ENCODE data around the gene PHLDA2.
"Not testable (repeated sequence)": the region's sequence is repeated elsewhere in the genome, so short reads cannot be mapped to it uniquely, and the experiment has no call there.

PHLDA2 gene

GRCh38 chr11:2914455-2915195 lies 14.6 kb downstream of the PHLDA2 start:
- FAIRE-seq, result no peak

- no peak for FAIRE-seq
Measured at GRCh38 chr11:2913776-2914175, 15.4 kb downstream of the PHLDA2 start.

DNA sequence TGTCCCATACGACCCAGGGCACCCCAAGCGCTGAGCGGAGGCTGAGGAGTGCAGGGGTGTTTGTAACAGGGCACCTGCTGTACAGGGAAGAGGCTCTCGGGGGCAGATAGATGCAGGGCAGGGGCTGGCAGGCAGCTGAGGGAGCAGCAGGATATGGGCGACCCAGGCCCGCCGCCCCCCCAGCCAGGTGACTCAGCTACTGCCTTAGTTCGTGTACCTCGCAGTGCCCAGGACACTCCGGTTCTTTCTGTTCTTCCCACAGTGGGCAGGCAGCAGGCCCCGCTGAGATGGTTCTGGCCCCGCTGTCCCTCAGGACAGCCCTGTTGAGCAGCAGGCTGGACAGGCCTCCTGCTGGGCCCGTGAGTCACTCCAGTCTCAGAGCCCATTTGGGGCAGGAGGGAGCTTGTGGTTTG lies 16.2 kb downstream of the PHLDA2 start:
- FAIRE-seq, result no peak

DNA sequence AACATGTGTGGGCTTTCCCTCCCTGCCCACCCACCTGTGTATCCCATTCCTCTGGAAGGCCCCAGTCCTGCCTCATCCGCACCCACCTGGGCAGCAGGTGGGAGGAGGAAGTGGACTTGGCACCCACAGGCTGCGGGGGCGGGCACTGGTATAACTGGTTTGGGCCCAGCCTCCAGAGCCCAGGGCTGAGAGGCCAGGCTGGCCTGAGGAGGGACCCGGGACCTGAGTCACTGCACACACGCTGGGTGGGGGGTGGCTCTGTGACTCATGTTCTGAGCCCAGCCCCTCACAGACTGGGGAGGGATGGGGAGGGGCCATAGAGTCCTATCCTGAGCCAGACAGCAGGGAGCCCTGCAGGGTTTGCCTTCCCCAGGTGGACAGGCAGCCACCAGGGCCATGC lies 16.7 kb downstream of the PHLDA2 start:
- FAIRE-seq, result no peak

GRCh38 chr11:2911785-2912391 lies 17.3 kb downstream of the PHLDA2 start:
- no peak for FAIRE-seq

GRCh38 chr11:2911088-2911784 lies 18.0 kb downstream of the PHLDA2 start:
- FAIRE-seq, result no peak

DNA sequence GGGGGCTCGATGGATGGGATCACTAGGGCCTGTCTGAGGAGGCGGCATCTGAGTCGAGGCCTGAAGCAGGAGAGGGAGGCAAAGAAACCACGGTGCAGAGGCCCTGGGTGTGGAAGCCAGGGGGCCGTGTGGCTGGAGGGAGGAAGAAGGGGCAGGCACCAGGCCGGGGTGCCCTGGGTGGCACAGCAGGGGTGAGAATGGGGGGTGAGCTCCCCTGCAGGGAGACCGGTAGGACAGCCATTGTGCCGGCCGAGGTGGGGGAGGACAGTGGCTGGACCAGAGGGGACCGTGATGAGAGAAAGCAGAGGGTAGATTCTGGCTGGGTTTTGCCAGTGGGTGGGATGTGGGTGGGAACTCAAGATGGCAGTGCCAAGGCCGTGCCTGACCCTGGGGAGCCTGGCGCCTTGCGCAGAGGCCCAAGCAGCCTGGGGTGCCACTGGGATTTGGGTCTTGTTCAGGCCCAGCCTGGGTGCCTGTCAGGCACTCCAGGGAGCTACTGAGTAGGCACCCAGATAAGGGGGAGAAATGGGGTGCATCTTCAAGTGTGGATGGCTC lies 18.7 kb downstream of the PHLDA2 start:
- FAIRE-seq, result no peak

- FAIRE-seq, result no peak
Measured at GRCh38 chr11:2909133-2909902, 19.9 kb downstream of the PHLDA2 start.

GRCh38 chr11:2908130-2908529 lies 21.1 kb downstream of the PHLDA2 start:
- FAIRE-seq, result no peak

DNA sequence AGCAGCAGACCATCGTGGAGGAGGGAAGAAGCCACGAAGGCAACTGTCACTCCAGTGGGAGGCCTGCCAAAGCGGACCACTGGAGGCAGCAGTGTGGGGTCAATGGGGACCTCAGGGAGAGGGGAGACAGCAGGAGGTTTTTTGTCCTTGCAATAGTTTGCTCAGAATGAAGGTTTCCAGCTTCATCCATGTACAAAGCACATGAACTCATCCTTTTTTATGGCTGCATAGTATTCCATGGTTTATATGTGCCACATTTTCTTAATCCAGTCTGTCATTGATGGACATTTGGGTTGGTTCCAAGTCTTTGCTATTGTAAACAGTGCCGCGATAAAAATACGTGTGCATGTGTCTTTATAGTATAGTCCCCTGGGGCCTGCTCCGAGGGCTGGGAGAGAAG lies 23.9 kb downstream of the PHLDA2 start:
- not testable (repeated sequence) for FAIRE-seq

DNA sequence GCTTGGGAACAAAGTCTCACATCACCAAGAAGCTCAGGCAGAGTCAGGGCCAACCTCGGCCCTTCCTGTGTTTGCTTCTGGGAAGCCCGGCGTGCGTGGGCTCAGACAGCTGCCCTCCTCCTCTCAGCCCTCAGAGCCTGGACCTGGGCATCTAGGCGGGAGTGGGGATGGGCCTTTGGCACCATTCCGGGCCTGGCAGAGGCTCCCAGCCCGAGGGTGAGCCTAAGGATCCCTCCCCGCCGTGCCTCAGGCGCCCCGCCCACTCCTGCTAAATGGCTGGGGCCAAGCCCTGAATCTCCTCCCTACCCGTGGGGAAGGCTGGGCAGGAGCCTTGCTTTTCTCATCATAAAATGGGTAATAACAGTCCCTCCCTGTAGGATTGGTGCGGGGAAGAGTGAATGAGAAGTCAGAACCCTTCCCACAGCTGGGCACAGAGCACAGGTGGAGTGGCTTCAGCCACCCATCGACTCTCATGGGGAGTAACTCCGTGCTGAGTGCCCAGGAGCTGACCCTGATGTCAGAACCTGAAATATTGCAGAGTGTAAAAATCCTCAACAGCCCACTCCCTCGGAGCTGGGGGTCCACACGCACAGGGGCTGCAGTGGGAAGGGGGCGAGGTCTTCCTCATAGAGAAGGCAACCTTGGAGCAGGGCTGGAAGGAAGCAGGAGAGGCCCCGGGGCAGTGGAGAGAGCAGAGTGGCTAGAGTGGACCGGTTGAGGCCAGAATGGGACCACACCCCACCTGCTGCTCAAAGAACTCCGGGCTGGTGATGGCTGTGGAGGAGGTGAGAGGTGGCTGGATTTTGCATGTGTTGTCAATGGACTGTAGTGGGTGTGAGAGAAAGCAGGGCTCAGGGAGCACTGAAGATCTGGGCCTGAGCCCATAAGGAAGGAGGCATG lies 24.8 kb downstream of the PHLDA2 start:
- FAIRE-seq, result no peak

GRCh38 chr11:2903672-2904011 lies 25.6 kb downstream of the PHLDA2 start:
- FAIRE-seq, result no peak

DNA sequence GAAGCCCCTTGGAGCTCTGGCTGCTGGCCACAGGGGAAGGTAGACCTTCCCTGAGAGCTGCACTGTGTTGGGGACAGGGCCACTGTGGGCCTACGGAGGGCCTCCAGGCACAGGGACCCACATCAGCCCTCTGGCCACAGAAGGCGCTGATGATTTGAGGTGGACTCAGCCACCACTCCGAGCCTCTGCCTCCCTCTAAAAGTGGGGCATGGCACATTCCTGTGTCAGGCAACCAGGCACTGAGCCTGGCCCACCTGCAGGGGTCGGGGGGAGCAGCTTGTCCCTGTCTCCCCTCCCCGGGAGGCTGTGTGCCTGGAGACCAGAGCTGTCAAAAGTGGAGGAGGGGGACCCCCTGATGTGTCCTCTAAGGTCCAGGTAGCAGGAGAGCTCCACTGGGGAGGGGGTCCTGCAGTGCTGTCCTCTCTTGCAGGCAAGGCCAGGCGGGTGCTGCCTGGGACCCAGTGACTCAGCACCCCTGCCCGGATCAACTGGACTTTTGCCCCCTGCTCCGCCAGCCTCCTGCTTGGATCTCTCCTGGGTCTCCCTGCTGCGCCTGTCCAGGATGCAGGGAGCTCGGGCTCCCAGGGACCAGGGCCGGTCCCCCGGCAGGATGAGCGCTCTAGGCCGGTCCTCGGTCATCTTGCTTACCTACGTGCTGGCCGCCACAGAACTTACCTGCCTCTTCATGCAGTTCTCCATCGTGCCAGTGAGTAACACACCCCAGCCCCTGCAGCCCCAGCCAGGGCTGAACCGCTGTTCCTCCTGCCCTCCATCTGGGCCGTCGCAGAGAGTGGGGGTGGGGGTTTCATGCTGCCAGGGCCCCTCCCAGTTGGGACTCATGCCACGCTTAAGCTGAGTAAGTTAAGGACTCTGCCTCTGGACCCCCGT lies 26.2 kb downstream of the PHLDA2 start:
- FAIRE-seq, result no peak

- no peak for FAIRE-seq
Measured at GRCh38 chr11:2901854-2902783, 27.1 kb downstream of the PHLDA2 start.

GRCh38 chr11:2901196-2901796 lies 27.9 kb downstream of the PHLDA2 start:
- no peak for FAIRE-seq

DNA sequence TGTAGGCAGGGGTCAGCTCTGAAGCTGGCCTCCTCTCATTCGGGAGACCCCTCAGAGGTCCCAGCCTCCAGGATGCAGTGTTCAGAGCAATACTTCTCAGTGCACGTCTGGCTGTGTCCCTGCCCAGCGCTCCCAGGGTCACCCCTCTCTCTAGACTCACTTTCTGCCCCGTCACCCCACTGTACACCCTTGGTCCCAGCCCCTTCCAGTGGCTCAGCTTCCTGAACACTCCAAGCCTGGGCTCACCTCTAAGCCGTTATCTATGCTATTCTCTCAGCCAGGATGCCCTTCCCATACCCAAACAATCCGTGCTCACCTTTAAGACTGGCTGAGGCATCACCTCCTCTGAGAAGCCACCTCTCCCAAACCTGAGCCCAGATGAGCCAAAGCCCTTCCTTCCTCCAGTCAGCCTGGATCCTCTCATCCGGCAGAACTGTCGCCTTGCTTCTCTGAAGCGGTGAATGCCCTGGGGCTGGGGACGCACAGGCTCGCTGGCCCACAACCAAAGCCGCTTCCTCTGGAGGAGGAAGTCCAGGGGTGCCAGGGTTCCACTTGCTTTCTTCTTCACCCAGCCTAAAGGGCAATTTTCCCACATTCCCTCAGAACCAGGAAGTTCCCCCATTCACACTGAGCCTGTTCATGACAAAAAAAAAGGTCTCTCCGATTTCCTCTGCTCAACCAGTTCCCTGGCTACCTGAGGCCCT lies 30.0 kb downstream of the PHLDA2 start:
- no peak for FAIRE-seq

- FAIRE-seq, result no peak
Measured at GRCh38 chr11:2898366-2899079, 30.7 kb downstream of the PHLDA2 start.

DNA sequence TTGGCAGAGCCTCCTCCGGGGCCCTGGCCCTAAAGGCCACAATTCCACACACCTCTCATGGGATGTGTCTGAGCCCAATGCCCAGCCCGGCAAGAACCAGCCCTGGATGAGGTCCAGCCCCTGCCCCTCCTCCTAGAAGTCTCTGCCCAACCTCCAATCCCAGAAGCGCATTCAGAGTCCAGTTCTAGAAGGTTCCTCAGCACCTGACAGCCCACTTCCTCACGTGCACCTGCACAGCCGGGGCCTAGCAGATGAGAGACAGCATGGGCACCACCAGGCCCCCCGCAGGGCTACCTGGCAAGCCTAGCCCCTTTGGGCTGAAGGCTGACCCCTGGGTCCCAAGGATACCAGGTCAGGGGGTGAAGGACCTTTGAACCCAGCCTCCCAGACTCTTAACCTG lies 32.2 kb downstream of the PHLDA2 start:
- no peak for FAIRE-seq
